Dendritic cell treated with granulocyte-macrophage colony-stimulating factor and Interleukin-4, amounts not matched to agents 40 ng/mL and 50 ng/mL, for 4 days (primary cell): Measurements from ENCODE around the gene POU5F1.

Source experiments
- H3K27ac Mint-ChIP-seq: one replicate; pipeline ENCODE4 v1.8.0; 2022; ENCODE audit warnings: mild to moderate bottlenecking, mixed read lengths
- H3K27me3 Mint-ChIP-seq: one replicate; pipeline ENCODE4 v1.8.0; 2022; ENCODE audit warnings: mild to moderate bottlenecking, mixed read lengths
- H3K36me3 Mint-ChIP-seq: one replicate; pipeline ENCODE4 v1.8.0; 2022; ENCODE audit warnings: low read depth, mixed read lengths
- H3K4me1 Mint-ChIP-seq: one replicate; pipeline ENCODE4 v1.8.0; 2022; ENCODE audit warnings: low read depth, mixed read lengths
- H3K4me3 Mint-ChIP-seq: one replicate; pipeline ENCODE4 v1.8.0; 2022; ENCODE audit warnings: mild to moderate bottlenecking, moderate library complexity, mixed read lengths
- H3K9me3 Mint-ChIP-seq: one replicate; pipeline ENCODE4 v1.8.0; 2022; ENCODE audit warnings: mixed read lengths
- intact Hi-C: fragments of 100-400 bp; cut with micrococcal nuclease; formaldehyde crosslinking; loops from one replicate; pipeline ENCODE4 v1.15.0; 2022

POU5F1 gene

DNA sequence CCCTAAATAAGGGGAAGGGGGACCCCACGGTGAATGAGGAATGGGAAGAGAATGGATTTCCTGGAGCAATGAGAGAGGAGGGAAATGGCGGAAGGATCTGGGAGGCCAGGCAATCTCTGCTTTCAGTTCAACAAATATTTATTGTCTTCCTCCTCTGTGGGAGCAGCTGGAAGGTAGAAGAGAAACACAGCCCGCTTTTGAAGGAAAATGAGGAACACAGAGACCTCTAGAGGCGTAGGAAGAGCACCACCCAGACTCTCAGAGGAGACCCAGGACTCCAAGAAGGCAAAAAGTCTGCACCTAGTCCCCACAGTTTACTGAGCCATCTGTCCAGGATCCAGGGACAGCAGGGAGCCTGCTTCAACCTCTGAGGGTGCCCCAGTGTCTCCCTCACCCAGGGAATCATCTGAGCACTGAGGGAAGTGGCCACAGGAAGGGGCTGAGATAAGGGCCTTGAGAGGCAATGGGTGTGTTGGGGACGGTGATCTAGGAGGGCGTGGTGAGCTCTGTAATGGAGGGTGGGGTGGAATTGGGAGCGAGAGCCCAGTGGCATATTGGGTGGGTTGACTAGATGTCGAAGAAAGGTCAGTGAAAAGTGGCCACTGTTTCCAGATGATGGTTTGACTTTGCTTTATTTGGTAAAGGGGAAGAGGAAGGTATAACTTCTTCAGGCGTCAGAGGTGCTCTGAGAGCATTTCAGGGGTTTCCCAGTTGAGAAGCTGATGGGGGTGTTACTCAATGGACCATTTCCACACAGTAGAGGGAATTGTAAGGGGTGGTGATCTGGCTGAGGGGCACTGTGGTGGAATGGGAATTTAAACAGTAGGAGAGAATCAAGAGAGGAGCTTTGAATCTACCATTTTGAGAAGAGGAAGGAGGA, 55.3 kb downstream of the POU5F1 start:
- intact Hi-C loops, result no loop called here
- peaks cover 45% of the 10 kb centered on the region for H3K27me3 Mint-ChIP-seq
- H3K9me3 Mint-ChIP-seq, result no peaks in the 10 kb centered on the region
- no peaks in the 10 kb centered on the region for H3K36me3 Mint-ChIP-seq
- H3K4me1 Mint-ChIP-seq, result peaks cover 58% of the 10 kb centered on the region
- H3K4me3 Mint-ChIP-seq, result peak overlapping the region; percentile 0
- peak overlapping the region; percentile 71 for H3K27ac Mint-ChIP-seq

DNA sequence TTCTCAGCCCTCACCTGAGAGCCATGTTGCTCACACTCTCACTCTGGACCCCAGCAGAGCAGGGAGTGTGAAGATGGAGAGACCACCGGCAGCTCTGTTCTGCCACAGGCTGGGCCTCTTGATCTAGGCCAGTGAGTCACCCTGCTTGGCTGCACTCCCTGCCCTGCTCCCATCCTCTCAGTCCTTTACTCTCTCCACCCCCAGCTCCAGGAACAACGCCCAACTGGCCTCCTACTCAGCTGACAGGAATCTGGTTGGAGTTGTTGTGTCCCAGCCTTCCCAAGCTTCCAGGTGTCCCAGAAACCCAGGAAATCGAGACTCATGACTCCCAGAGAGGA, 56.0 kb downstream of the POU5F1 start, which contains the start of gene PSORS1C1:
Gene PSORS1C1 (plus strand): TSS at position 260 of the 338 bp plus-strand sequence. CDS start 14,833 bp downstream, outside the sequence.
- intact Hi-C loops, result no loop called here
- no peaks in the 10 kb centered on the region for H3K36me3 Mint-ChIP-seq
- peak within 1 kb of the TSS; percentile 71 for H3K27ac Mint-ChIP-seq
- peak within 1 kb of the TSS; percentile 0 for H3K4me3 Mint-ChIP-seq
- H3K9me3 Mint-ChIP-seq, result no peaks in the 10 kb centered on the region
- H3K4me1 Mint-ChIP-seq, result peaks cover 65% of the 10 kb centered on the region
- H3K27me3 Mint-ChIP-seq, result peaks cover 51% of the 10 kb centered on the region
